GM19240 (cell line): ENCODE results near the gene SLC35A5.

Source experiments
- DNase-seq: peaks from one replicate; pipeline ENCODE4 v3.0.0; 2011; ENCODE audit warnings: low spot score; ENCODE audit not compliant: insufficient read length

SLC35A5 gene

GRCh38 chr3:112623717-112624116 lies 61.9 kb downstream of the SLC35A5 start:
- DNase-seq: no peak

- DNase-seq: no peak
Observed at GRCh38 chr3:112627419-112627818, 65.6 kb downstream of the SLC35A5 start.

GRCh38 chr3:112627919-112628466 lies 66.1 kb downstream of the SLC35A5 start:
- DNase-seq: no peak

- no peak for DNase-seq
Observed at GRCh38 chr3:112629425-112629824, 67.6 kb downstream of the SLC35A5 start.

GRCh38 chr3:112631257-112631656 lies 69.4 kb downstream of the SLC35A5 start:
- no peak for DNase-seq

GRCh38 chr3:112632596-112632995 lies 70.8 kb downstream of the SLC35A5 start:
- DNase-seq: no peak

GRCh38 chr3:112633191-112633590 lies 71.3 kb downstream of the SLC35A5 start:
- DNase-seq: no peak

GRCh38 chr3:112633757-112634156 lies 71.9 kb downstream of the SLC35A5 start:
- DNase-seq: no peak

GRCh38 chr3:112634786-112635541 lies 73.1 kb downstream of the SLC35A5 start:
- no peak for DNase-seq
